HL-60 (cell line): ENCODE results near the gene EVA1A.

Experiments
- GABPA ChIP-seq: IDR thresholded peaks from 2 replicates; pipeline ENCODE4 v1.6.1; 2012; ENCODE audit warnings: low read depth
- POLR2AphosphoS5 ChIP-seq: IDR thresholded peaks from 2 replicates; pipeline ENCODE4 v1.6.1; 2012; ENCODE audit warnings: low read depth
- TF ChIP-seq, protein P1 (sequence below): IDR thresholded peaks from one replicate; pipeline ENCODE4 v1.5.1; 2011; ENCODE audit warnings: low read length, control low read depth, inconsistent platforms; ENCODE audit not compliant: insufficient read depth

DNA sequence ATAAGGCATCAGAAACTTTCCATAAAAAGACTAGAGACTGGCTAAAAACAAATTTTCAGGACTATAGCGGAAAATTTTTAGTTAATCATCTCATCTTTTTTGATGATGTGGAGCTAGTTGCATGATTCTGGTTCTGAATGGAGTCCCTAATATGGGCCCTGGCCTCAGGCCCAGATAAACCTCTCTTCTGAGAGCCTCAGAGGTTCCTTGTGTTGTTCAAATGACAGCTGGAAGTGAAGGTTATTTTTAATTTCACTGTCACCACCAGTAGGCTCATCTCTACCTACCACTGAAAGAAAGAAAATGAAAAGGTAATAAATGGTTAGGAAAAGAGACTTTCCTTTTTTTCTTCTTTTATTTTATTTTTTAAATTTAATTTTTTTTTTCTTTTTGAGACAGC is 75.9 kb downstream of the EVA1A start:
- TF ChIP-seq, protein P1, sequence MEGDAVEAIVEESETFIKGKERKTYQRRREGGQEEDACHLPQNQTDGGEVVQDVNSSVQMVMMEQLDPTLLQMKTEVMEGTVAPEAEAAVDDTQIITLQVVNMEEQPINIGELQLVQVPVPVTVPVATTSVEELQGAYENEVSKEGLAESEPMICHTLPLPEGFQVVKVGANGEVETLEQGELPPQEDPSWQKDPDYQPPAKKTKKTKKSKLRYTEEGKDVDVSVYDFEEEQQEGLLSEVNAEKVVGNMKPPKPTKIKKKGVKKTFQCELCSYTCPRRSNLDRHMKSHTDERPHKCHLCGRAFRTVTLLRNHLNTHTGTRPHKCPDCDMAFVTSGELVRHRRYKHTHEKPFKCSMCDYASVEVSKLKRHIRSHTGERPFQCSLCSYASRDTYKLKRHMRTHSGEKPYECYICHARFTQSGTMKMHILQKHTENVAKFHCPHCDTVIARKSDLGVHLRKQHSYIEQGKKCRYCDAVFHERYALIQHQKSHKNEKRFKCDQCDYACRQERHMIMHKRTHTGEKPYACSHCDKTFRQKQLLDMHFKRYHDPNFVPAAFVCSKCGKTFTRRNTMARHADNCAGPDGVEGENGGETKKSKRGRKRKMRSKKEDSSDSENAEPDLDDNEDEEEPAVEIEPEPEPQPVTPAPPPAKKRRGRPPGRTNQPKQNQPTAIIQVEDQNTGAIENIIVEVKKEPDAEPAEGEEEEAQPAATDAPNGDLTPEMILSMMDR: no peak
- TF ChIP-seq GABPA (no peak), POLR2AphosphoS5 (no peak)
